AG08395 (cell line): ENCODE data around the gene RECQL5.

Source experiments
- DNase-seq: peaks from one replicate; pipeline ENCODE4 v3.0.0; 2012; ENCODE audit warnings: mixed read lengths, low spot score

Gene RECQL5

DNA sequence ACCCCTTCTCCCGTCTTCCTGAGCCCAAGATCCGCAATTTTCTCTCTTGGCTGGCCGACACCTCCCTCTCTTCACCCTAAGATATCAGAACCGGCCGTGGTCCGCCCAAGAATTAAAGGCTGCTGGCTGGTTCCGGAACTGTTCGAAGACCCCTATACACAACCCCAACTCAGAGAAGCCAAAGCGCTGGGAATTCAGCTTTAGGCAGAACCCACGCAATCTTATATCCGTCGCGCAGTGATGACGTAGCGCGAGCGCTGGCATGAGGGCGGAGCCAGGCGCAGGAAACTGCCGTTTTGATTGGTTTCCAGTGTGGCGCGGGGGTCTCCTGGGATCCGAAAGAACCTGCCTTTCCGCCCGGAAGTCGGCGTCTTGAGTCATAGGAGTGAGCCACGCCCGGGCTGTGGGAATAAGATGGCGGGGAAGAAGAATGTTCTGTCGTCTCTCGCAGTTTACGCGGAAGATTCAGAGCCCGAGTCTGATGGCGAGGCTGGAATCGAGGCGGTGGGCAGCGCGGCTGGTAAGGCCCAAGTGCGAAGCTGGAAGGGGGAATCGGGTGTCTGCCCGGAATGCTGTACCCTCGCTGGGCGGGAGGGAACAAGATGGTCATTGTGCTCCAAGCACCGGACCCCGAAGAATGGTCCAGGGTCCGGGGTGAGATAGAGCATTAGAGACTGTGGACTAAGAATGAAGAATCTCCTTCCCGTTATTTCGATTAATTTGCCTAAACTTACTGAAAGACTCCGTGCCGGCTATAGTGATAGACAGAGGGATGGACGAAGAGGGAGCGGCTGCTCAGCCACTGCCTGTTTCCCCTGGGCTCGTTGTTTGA, at the start of gene RECQL5, which contains the start of gene SAP30BP:
Gene RECQL5 (minus strand): TSS at position 196 of the 832 bp plus-strand sequence. CDS start 597 bp downstream, outside the sequence.
Gene SAP30BP (plus strand): TSS at position 380 of the 832 bp plus-strand sequence. CDS start 35 bp downstream, at position 415.
- DNase-seq = peak; percentile 98

DNA sequence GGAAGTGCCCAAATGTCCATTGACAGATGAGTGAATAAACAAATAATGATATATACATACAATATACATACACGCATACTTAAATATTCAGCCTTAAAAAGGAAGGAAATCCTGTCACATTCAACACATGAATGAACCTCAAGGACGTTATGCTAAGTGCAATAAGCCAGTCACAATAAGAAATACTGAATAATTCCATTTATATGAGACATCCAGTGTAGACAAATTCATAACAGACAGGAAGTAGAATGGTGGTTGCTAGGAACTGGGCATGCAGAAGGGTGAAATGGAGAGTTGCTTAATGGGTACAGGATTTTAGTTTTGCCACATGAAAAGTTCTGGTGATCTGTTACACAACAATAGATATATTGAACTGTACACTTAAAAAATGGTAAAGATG, 45.5 kb upstream of the RECQL5 start:
- no peak for DNase-seq

DNA sequence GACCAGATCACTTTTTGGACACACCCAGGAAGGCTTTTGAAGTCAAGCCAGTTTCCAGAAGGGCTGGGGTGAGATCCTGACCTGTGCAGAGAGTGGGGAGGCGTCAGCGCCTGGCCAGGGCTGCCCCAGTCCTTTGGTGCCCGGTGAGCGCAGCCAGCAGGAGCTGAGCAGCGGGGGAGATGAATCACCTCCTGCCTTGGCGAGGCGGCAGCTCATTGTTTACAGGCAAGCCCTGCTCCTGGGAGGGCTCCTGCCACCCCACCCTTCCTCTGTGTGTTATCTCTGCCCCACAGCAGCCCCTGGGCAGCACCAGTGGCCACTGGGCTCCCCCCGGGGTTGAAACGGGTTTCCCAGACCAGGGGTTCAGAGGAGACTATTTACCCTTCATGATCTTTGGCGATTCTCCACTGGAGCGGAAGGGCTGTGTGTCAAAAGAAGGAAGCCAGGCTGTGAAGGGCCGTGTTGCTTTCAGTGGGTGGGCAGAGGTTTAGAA, 40.2 kb upstream of the RECQL5 start:
- no peak for DNase-seq

DNA sequence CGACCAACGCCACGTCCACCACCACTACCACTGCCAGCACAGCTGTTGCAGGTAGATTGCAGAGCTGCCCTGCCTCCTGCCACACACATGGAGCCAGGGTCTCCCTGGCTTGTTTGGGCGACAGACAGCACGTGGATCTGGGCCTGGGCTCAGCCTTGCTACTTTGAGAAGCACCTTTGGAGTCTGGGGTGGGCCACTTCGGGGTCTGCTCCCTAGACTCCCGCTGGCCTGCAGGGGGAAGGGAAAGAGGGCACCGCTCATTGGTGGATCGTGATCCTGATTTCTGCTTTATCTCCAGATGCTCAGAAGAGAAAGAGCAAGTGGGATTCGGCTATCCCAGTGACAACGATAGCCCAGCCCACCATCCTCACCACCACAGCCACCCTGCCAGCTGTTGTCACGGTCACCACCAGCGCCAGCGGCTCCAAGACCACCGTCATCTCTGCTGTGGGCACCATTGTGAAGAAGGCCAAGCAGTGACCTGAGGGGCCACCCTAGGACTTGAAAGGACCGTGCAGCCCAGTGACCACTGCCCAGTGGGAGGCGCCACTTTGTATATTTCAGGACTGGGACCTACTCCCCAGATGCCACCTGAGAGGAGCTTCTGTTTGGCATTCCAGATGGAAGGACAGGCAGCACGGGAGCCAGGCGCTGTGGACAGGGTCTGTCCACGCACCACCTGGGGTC, 39.2 kb upstream of the RECQL5 start:
- DNase-seq = no peak

DNA sequence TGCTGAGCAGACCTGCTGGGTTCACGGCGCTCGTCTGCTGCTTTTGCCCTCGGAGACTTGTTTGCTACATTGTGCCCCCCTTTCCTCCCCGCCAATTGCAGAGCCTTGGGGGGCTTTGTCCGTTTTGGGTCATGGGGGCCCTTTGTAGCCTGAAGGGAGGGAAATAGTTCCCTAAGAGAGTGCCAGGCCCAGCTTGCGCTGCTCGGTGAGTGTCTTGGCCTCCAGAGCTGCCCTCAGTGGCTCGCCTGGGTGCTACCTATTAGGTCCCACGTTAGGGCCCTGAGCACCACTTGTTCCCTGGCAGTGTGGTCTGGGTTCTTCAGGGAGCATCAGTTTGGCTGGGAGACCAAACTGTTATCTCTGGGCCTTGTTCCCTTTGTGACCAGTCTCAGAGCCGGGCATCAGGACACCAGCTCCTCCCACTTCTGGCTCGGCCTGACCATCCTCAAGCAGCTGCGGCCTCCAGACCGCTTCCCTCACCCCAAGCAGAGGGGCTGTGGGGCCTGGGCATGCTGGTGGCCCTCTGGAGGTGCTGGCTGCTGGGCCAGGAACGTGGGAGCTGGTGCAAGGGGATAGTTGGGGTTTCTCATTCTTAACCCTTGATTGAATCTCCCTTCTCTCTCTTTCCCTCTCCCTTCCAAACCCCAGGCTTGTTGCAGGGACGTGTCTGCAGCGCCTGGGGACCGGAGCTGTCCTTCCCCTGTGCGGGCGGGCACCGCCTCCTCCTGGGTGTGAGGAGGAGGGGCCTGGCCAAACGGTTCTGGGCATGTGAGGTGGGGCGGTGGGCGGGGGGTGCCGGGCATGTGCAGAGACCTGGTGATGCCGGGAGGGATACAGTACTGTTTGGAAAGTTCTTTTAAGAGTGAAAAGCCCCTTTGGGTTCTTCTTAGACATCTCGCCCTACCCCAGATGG, 38.3 kb upstream of the RECQL5 start:
- no peak for DNase-seq

DNA sequence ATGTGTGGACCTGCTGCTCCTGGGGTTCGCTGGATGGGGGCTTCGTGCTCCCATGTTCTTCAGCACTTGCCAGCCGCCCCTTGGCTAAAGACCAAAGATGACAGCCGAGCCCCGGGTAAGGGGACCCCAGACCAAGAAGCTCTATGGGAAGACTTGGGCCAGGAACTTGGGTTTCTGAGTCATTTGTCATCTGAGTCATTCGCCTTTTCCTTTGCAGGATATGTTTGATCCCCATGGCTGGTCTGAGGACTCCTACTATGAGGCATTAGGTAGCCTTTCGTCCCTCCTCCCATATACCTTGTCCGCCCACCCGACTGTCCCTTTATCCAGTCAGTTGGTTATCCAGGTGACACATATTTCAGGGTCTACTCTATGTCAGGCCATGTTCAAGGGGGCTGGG, 36.6 kb upstream of the RECQL5 start:
- no peak for DNase-seq

DNA sequence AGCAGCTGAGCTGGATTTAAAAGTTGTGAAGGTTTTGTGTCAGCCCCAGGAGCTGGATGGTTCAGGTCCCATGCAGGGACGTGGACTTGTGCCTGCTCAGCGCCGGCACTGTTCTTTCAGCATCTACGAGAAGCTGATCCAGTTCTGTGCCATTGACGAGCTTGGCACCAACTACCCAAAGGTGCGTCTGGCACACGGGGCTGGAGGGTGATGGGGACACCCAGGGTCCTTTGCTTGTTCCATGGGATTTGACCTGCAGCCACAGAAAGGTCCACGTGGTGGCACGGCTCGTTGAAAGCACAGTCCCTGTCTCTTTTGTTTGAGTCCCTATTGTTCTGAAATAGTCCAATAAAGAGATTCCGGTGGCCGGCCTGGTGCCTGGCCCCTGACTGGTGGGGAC, 36.2 kb upstream of the RECQL5 start:
- DNase-seq = no peak

DNA sequence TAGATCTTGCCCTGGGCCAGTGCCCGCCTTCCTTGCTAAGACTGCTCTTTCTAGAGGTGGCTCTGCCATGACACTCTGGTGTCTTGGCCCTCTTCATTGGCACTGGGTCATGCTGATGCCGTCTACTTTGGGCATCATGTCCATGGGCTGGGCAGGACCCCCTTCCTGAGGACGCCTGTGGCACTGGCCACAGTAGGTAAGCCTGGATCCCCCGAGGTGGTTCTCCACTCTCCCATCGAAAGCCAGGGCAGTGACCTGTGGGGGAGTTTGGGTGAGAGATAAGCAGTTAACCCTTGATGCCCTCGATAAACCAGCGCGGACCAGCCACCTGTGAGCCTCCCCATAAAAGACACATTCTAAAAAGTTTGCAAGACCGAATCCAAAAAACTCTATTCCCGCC, 34.3 kb upstream of the RECQL5 start:
- no peak for DNase-seq

DNA sequence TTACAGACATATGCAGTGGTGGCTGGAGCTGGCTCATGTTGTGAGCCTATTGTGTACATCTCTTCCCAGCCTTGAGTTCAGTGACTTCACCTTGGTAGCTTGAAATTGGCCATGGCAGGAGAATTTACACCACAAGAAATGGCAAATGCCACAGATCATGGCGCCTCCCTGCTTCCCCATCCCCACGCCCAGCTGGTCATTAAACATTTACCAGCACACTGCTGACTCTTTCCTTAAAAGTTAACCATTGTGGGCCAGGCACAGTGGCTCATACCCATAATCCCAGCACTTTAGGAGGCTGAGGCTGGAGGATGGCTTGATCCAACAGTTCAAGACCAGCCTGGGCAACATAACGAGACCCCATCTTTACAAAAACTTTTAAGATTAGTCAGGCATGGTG, 31.7 kb upstream of the RECQL5 start:
- DNase-seq = no peak

DNA sequence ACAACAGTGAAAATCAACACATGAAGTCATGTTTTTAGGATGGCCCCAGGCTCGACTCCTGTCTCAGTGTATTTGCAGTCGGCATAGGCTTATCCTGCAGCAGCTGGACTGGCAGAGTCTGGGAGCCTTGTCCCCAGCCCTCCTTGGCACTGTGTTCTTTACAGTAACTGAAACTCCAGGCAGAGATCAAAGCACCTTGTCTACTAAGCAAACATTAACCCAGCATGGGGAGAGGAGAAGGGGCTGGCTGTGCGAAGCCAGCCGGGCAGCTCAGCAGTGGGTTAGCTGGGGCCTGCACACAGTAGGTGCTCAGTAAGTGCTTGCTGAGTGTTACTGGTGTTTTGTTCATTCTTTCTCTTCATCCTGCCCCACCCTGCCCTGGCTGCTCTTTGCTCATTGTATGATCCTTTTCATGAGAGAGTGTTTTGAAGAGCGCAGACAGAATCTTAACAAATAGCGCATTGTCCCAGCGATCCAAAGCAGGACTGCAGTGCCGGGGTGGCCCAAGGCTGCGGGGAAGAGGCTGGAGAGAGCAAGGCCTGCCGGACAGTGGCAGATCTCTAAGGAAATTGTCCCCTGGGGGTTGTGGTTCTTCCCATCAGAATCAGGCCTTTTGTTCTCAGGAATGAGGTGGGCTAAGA, 30.8 kb upstream of the RECQL5 start:
- DNase-seq = no peak

DNA sequence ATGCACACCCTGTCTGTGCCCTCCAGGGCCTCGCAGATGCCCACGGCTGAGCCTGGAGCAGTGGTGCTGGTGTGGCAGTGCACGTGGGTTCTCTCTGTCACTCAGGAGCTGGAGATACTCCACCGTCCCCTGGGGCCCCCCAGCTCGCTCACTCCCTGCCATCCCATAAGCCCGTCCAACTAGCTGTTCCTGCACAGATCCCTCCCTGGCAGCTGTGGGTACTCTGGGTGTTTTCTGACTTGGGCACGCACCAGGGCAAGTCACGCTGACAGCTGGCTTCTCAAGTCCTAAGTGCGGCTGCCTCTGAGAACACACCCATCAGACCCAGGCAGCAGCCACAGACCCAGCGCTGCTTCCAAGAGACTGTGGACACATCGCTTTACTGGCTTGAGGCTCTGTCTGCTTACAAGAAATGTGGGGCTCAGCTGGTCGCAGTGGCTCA, 28.9 kb upstream of the RECQL5 start:
- no peak for DNase-seq

DNA sequence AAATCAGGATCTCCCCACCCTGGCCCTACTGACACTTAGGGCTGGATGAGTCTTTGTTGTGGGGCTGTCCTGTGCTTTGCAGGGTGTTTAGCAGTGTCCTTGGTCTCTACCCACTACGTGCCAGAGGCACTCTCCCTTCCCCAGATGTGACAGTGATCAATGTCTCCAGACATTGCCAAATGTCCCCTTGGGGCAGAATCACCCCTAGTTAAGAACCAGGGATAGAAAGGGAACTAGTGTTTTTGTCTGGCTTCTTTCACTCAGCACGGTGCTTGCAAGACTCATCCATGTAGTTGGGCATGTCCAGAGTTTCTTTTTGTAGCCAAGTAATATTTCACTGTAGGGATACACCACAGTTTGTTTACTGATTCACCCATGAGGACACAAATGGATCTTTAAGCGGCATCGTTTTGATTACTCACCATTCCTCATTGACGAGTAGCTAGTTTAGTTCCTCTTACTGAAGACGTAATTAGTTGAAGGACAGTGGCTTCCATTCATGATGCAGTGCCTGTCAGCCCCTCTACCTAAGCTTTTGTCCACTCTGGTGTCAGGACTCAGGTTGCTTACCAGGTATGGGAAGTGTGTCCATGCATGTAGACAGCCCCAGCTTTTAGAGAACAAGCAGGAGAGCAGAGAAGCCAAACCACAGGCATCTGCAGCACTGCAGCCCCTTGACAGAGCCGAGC, 28.3 kb upstream of the RECQL5 start:
- peak; percentile 65 for DNase-seq

DNA sequence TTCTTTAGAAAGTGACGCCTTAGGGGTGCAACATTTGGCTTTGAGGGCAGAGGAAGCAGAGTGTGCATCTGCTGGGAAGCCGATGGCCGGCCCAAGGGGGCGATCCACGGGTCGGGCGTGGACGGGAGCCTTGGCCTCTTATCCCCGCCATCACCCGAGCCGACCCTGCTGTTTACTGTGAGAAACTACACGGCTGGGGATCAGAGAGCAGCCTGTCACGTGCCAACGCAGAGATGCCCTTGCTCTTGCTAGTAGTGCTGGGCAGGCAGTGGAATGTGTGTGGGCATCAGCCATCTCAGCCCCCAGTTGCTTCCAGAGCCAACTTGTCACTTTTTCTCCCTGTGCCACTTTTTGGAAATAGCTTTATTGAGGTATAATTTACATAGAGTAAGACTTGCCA, 27.6 kb upstream of the RECQL5 start:
- no peak for DNase-seq

DNA sequence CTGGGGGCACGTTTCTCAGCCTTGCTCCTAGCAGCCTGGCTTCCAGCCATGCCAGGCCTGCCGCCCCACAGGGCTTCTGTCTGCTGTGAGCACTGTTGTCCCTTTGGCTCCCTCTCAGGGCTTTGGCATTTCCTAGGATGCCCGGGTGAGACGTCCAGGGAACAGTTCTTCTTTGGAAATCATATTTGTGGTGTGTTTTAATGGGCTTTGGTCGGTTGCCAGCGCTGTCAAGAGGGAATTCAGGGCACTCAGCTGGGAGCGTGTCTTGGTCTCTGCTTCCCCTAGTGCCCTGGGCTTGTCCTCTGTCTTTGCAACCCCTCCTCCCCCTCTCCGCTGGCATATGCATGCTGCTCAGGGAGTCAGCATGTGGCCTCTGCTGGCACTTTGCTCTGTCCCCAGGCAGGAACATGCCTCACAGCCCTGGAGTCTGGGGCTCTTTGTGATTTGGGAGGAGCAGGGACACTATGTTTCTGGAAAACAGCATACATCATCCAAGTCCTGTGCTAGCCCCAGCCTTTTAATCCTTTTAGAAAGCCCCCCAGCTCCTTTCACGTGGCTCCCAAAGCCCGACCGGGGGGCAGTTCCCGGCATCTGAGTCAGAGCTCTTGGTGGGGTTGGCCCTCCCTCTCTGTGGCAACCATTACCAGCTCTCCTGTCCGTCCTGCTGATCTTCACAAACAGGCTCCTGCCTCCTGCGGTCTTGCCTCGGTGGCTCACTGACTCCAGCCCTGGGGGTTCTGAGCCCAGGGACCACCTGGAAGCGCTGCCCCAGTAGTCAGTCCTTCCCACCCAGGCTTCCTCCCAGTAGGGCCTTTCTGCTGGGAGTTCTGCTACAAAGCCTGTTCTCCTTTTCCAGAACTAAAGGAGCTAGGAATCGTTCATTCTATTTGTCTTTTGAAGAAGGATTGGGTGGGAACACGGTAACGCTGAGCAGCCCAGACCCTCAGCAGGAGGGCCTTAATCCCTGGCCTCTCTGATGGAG, 26.8 kb upstream of the RECQL5 start:
- DNase-seq = peak; percentile 92

DNA sequence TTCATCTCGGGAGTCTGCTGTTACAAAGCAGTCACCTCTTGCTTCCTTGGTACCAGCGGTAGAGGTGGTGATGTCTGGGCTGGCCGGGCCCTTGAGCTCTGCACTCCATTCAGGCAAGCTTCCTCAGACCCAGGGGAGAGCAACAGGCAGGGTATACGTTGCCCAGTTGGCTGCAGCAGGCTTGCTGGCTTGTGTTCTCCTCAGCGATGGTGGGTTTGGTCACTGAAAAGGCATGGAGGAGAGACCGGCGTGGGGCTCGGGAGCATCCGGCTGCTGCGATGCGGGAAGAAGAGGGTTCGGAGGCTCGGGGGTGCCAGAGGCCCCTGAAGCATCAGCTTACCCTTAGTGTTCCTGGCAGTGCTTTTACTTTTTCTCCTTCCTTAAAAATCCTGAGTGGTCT, 26.0 kb upstream of the RECQL5 start:
- no peak for DNase-seq

DNA sequence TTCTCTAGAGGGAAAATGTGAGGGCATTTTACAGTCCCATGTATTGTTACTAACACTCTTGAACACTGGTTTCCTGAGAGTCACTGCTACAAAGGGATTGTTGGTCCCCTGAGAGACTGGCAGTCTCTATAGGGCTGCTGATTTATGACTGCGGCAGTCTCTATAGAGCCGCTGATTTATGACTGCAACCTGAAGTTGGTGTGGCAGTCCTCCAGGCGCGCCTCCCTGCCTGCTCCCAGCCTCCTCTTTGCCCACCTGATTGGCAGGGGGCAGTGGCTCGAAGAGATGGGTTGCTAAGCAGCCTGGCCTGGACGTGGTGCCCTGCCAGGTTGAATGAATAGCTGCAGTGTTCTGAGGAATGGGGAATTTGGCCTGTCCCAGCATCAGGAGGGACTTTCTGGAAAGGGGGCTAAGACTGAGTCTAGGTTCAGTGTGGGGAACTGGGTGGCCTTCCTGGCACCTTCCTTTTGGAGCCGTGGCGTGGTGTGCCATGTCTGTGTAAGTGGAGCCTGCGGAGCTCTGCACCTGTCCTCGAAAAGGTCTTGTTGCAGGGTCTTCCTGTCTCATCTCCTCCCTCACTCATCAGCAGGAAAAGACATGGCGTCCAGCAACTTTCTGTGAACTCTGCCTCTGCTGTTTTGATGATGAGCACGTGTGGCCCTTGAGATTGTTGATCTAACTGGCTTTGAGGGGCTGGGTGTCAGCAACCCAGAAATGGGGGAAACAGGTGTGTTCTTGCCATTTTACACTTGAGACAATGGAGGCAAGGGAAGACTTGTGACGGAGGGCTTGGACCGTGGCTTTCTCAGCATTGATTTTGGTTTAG, 25.1 kb upstream of the RECQL5 start:
- no peak for DNase-seq

DNA sequence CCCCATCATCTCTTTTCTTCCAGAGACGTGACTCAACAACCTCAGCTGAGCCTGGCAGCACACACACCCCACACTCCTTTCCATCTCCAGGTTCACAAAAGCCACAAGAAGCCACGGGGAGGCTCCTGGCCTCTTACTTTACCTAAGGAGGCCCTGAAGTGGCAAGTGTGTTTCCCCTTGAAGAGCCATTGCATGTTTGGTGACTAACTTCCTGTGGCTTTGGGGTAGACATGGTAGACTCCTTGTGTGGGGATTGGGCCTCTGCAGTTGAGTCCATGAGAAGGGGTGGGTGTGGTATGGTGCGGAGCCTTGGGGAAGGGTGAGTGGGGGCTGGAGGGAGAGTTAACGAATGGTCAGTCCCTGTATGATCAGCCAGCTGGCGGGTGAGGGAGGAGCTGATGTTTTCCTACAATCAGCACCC, 24.4 kb upstream of the RECQL5 start:
- no peak for DNase-seq

DNA sequence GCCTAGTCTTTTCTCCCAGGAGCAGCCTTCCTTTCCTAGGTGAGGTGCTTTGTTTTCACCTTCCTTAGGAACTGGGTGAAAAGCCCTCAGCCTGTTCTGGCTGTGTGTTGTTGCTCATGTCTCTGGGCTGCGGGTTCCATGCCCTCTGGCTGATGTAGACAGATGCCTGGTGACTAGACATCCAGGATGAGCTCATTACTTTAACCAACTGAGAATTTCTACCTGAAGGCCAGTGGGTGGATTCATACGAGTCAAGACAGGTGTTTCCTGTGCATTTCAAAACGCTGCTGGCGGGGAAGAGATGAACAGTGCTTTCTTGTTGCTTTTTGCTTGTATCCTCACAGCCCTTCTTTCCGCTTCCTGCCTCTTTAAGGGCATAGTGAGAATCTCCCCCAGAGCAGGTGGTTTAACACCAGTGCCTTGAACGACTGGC, 22.5 kb upstream of the RECQL5 start:
- DNase-seq = no peak
